ENCODE data around the gene ASGR1. TPM values are rescaled to one million over a fixed set of nuclear protein-coding genes. Genes with fewer than 3 reads are reported as not detected.

Gene ASGR1
- polyA plus RNA-seq, 3 donors, result 82.0 to 126 (median 114) TPM

- H3K36me3 ChIP-seq (replicated peaks in 1 of 2; ENCODE audit: control insufficient read depth in 1 of 2, insufficient read depth in 2 of 2, low read length in 2 of 2), result peaks cover 28 to 32% of the 10 kb centered on the region in 2 donors
- no peaks in the 10 kb centered on the region for H3K9me3 ChIP-seq (replicated peaks in 1 of 2; ENCODE audit: control insufficient read depth in 1 of 2, insufficient read depth in 1 of 2, low read length in 2 of 2)
- no peaks in the 10 kb centered on the region for H3K9me3 Mint-ChIP-seq
- H3K27ac ChIP-seq (ENCODE audit: low read depth in 1 of 2, low read length in 2 of 2), result peak overlapping the region; percentile 60 to 79
- peaks cover 15 to 17% of the 10 kb centered on the region in 2 donors for H3K4me1 ChIP-seq (ENCODE audit: control insufficient read depth in 1 of 2, insufficient read depth in 2 of 2, low read length in 2 of 2)
- H3K27ac Mint-ChIP-seq, result peak overlapping the region; percentile 55 to 98 (median 94)
- DNase-seq, result peak; percentile 94 to 95 (median 94)
- peaks cover 21% of the 10 kb centered on the region for H3K79me2 ChIP-seq (ENCODE audit: insufficient read depth, low read length)
- H4K20me1 ChIP-seq (ENCODE audit: insufficient read depth, low read length), result peaks cover 28% of the 10 kb centered on the region
- peaks cover 30 to 51% of the 10 kb centered on the region in 2 donors for H3K36me3 Mint-ChIP-seq
- intact Hi-C loops (cut with micrococcal nuclease), result no loop called here
- H3K4me3 ChIP-seq (replicated peaks in 1 of 3; ENCODE audit: low read depth in 2 of 3, low read length in 3 of 3), result peak overlapping the region; percentile 9 to 78 (median 54)
- H3K27me3 Mint-ChIP-seq (ENCODE audit: low read depth in 3 of 3), result peaks cover 1 to 10% (median 1%) of the 10 kb centered on the region in 3 donors
- TF ChIP-seq, protein P1, sequence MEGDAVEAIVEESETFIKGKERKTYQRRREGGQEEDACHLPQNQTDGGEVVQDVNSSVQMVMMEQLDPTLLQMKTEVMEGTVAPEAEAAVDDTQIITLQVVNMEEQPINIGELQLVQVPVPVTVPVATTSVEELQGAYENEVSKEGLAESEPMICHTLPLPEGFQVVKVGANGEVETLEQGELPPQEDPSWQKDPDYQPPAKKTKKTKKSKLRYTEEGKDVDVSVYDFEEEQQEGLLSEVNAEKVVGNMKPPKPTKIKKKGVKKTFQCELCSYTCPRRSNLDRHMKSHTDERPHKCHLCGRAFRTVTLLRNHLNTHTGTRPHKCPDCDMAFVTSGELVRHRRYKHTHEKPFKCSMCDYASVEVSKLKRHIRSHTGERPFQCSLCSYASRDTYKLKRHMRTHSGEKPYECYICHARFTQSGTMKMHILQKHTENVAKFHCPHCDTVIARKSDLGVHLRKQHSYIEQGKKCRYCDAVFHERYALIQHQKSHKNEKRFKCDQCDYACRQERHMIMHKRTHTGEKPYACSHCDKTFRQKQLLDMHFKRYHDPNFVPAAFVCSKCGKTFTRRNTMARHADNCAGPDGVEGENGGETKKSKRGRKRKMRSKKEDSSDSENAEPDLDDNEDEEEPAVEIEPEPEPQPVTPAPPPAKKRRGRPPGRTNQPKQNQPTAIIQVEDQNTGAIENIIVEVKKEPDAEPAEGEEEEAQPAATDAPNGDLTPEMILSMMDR (IDR thresholded peaks at IDR 0.05), result no peak
- peak overlapping the region; percentile 79 to 87 for H3K4me3 Mint-ChIP-seq
- H3K4me2 ChIP-seq (replicated peaks; ENCODE audit: extremely low read depth, low read length, poor library complexity, severe bottlenecking), result peak overlapping the region; percentile 82
- peak overlapping the region; percentile 62 for H3K9ac ChIP-seq (ENCODE audit: insufficient read depth, low read length, poor library complexity, severe bottlenecking)
- peak overlapping the region; percentile 73 for H2AFZ ChIP-seq (ENCODE audit: insufficient read depth, low read depth, low read length, poor library complexity, severe bottlenecking)
- H3K27me3 ChIP-seq (ENCODE audit: control insufficient read depth in 2 of 2, insufficient read depth in 2 of 2, low read length in 2 of 2), result no peaks in the 10 kb centered on the region
- peaks cover 28% of the 10 kb centered on the region for H3K4me1 Mint-ChIP-seq
- WGBS (ENCODE audit: insufficient coverage), result 0% methylated on average over 29 of the region's 34 CpGs
Observed at GRCh38 chr17:7204828-7205461, 25.8 kb upstream of the ASGR1 start.

- Mint-ChIP-seq H3K4me3 (peak overlapping the region; percentile 79 to 87), H3K4me1 (peaks cover 28% of the 10 kb centered on the region)
- H3K4me2 ChIP-seq (replicated peaks; ENCODE audit: extremely low read depth, low read length, poor library complexity, severe bottlenecking), result peak overlapping the region; percentile 82
Observed at GRCh38 chr17:7204336-7204735, 25.2 kb upstream of the ASGR1 start.

More at GRCh38 chr17:7204336-7204735, 25.2 kb upstream of the ASGR1 start:
- Mint-ChIP-seq H3K9me3 (no peaks in the 10 kb centered on the region), H3K27ac (peak overlapping the region; percentile 55 to 98 (median 94)), H3K36me3 (peaks cover 31 to 52% of the 10 kb centered on the region in 2 donors), H3K27me3 (ENCODE audit: low read depth in 3 of 3) (peaks cover 1 to 10% (median 1%) of the 10 kb centered on the region in 3 donors)
- Histone ChIP-seq H2AFZ (ENCODE audit: insufficient read depth, low read depth, low read length, poor library complexity, severe bottlenecking) (no peak overlapping the region), H3K9me3 (replicated peaks in 1 of 2; ENCODE audit: control insufficient read depth in 1 of 2, insufficient read depth in 1 of 2, low read length in 2 of 2) (no peaks in the 10 kb centered on the region), H3K79me2 (ENCODE audit: insufficient read depth, low read length) (peaks cover 15% of the 10 kb centered on the region), H3K36me3 (replicated peaks in 1 of 2; ENCODE audit: control insufficient read depth in 1 of 2, insufficient read depth in 2 of 2, low read length in 2 of 2) (peaks cover 28 to 34% of the 10 kb centered on the region in 2 donors), H3K9ac (ENCODE audit: insufficient read depth, low read length, poor library complexity, severe bottlenecking) (peak overlapping the region; percentile 62), H3K4me3 (replicated peaks in 1 of 3; ENCODE audit: low read depth in 2 of 3, low read length in 3 of 3) (peak overlapping the region; percentile 9 to 78 (median 54)), H3K27ac (ENCODE audit: low read depth in 1 of 2, low read length in 2 of 2) (peak overlapping the region; percentile 60 to 79), H3K27me3 (ENCODE audit: control insufficient read depth in 2 of 2, insufficient read depth in 2 of 2, low read length in 2 of 2) (no peaks in the 10 kb centered on the region), H3K4me1 (ENCODE audit: control insufficient read depth in 1 of 2, insufficient read depth in 2 of 2, low read length in 2 of 2) (peaks cover 15 to 17% of the 10 kb centered on the region in 2 donors), H4K20me1 (ENCODE audit: insufficient read depth, low read length) (peaks cover 26% of the 10 kb centered on the region)
- 83% methylated on average over 8 of the region's 15 CpGs for WGBS (ENCODE audit: insufficient coverage)
- intact Hi-C loops (cut with micrococcal nuclease), result no loop called here
- TF ChIP-seq, protein P1 (IDR thresholded peaks at IDR 0.05), result no peak
- peak in 1 of 3 donors; percentile 15 for DNase-seq
